Psoas muscle (tissue), 8 donors: ENCODE results near the gene KIRREL3. TPM values are rescaled to one million over a fixed set of nuclear protein-coding genes. Genes with fewer than 3 reads are reported as not detected.

Experiments used
- ATAC-seq, 4 donors: fragments of 200-7000 bp; cut with Tn5 transposase; one replicate each; pipeline ENCODE4 v1.9.1; 2020; ENCODE audit warnings: moderate library complexity in 3 of 4, mild to moderate bottlenecking in 2 of 4
- DNase-seq, 2 donors: peaks; one replicate each; pipeline ENCODE4 v3.0.0-alpha.2; 2020
- H3K27ac ChIP-seq: fragments of 200-600 bp; one replicate; pipeline ENCODE4 v1.8.0; 2022
- H3K27me3 ChIP-seq, 3 donors: fragments of 200-600 bp in 1 of 3; one replicate each; pipeline versions ENCODE4 v1.6.1 to v1.8.0; 2013 to 2022; ENCODE audit warnings: low read length in 2 of 3, mild to moderate bottlenecking in 2 of 3, moderate library complexity in 1 of 3; ENCODE audit not compliant: insufficient read depth in 3 of 3
- H3K36me3 ChIP-seq, 2 donors: fragments of 200-600 bp in 1 of 2; one replicate each; pipeline versions ENCODE4 v1.6.1 to v1.8.0; 2013 to 2022; ENCODE audit warnings: low read depth in 1 of 2, mild to moderate bottlenecking in 1 of 2, moderate library complexity in 1 of 2; ENCODE audit not compliant: insufficient read depth in 1 of 2
- H3K4me1 ChIP-seq: fragments of 200-600 bp; one replicate; pipeline ENCODE4 v1.8.0; 2022
- H3K4me3 ChIP-seq: fragments of 200-600 bp; one replicate; pipeline ENCODE4 v1.8.0; 2022; ENCODE audit warnings: mild to moderate bottlenecking
- H3K9me3 ChIP-seq: fragments of 200-600 bp; one replicate; pipeline ENCODE4 v1.8.0; 2022
- CTCF ChIP-seq: fragments of 200-600 bp; IDR thresholded peaks from one replicate; pipeline ENCODE4 v1.8.0; 2022; ENCODE audit warnings: antibody characterized with exemption
- WGBS, 3 donors: extraction: QIAGEN DNeasy Blood & Tissue Kit; methylation state at CpG; one replicate each; pipeline versions ENCODE4 v1.1.6 to v1.1.7; 2013; 5-methylcytosine and 5-hydroxymethylcytosine counted together
- intact Hi-C, 2 donors: fragments of 100-400 bp; cut with DNase I; formaldehyde crosslinking; loops; one replicate each; pipeline versions ENCODE4 v1.11.0 to v1.14.2; 2022
- polyA plus RNA-seq, 3 donors: library from polyadenylated mRNA; stranded (reverse); fragments of 200-250 nt; gene quantifications; one replicate each; pipeline ENCODE4 v1.2.3, GENCODE V29; 2013
- total RNA-seq, 4 donors: library from RNA; stranded (reverse); fragmentation: NEBNext Ultra II Directional in 2 of 4; extraction: Animal tissue kit (Norgen Biotek cat#: 25700) in 2 of 4; gene quantifications; one replicate each; pipeline versions ENCODE4 v1.2.1 to v1.2.4, GENCODE V29; 2021 to 2023
- donor health status: healthy with polysubstance abuse.
- donor health status: DM: no; HTN: no; CAD: no; lungs with moderate emphysema.
- donor health status: Bipolar disorder and iron deficiency.
- donor health status: healthy.
- donor health status: DM: yes; HTN: yes; CAD: no.
- donor health status: DM: no; HTN: no; CAD: no.
- donor health status: DM: no; HTN: no; CAD: no.
- donor health status: DM: yes; HTN: yes; CAD: no.

The KIRREL3 gene
- total and polyA plus RNA-seq, 7 donors: 0.04 TPM; not detected in 6

- intact Hi-C loops: no loop called here
- Histone ChIP-seq H3K4me1 (no peaks in the 10 kb centered on the region), H3K27me3 (peaks cover 0 to 13% (median 0%) of the 10 kb centered on the region in 3 donors), H3K9me3 (no peaks in the 10 kb centered on the region), H3K27ac (no peak overlapping the region), H3K36me3 (no peaks in the 10 kb centered on the region), H3K4me3 (no peak overlapping the region)
- ATAC-seq: no peak
- DNase-seq: no peak
- WGBS, 3 donors: 36 to 44% (median 44%) methylated on average over 5 of the region's 5 CpGs
- TF ChIP-seq CTCF: no peak
Observed at GRCh38 chr11:126647735-126648134, 352.8 kb downstream of the KIRREL3 start.

- ATAC-seq (no peak), DNase-seq (no peak)
- Histone ChIP-seq H3K4me3 (no peak overlapping the region), H3K4me1 (no peaks in the 10 kb centered on the region), H3K27me3 (peaks cover 0 to 13% (median 0%) of the 10 kb centered on the region in 3 donors), H3K9me3 (no peaks in the 10 kb centered on the region), H3K36me3 (no peaks in the 10 kb centered on the region), H3K27ac (no peak overlapping the region)
- no peak for TF ChIP-seq CTCF
- intact Hi-C loops: no loop called here
- 76 to 79% (median 78%) methylated on average over 10 of the region's 10 CpGs for WGBS, 3 donors
Observed at GRCh38 chr11:126646701-126647557, 353.6 kb downstream of the KIRREL3 start.

- ATAC-seq: no peak
- no peaks in the 10 kb centered on the region for H3K9me3 ChIP-seq
- WGBS, 3 donors: 69 to 74% (median 71%) methylated on average over 7 of the region's 7 CpGs
- no peak for DNase-seq
- no peaks in the 10 kb centered on the region for H3K36me3 ChIP-seq
- TF ChIP-seq CTCF: no peak
- peaks cover 0 to 13% (median 0%) of the 10 kb centered on the region in 3 donors for H3K27me3 ChIP-seq
- H3K4me3 ChIP-seq: no peak overlapping the region
- no peaks in the 10 kb centered on the region for H3K4me1 ChIP-seq
- intact Hi-C loops: no loop called here
- no peak overlapping the region for H3K27ac ChIP-seq
Observed at GRCh38 chr11:126645186-126645585, 355.4 kb downstream of the KIRREL3 start.

- no peak for ATAC-seq
- Histone ChIP-seq H3K4me1 (no peaks in the 10 kb centered on the region), H3K4me3 (no peak overlapping the region), H3K27ac (no peak overlapping the region), H3K27me3 (peaks cover 2 to 8% (median 3%) of the 10 kb centered on the region in 3 donors), H3K9me3 (no peaks in the 10 kb centered on the region), H3K36me3 (no peaks in the 10 kb centered on the region)
- intact Hi-C loops: no loop called here
- no peak for TF ChIP-seq CTCF
- WGBS, 3 donors: 83 to 91% (median 90%) methylated on average over 12 of the region's 12 CpGs
- DNase-seq: no peak
Observed at GRCh38 chr11:126640186-126640585, 360.4 kb downstream of the KIRREL3 start.
